SK-MEL-5 (cell line): Measurements from ENCODE around the gene MND1. TPM values are rescaled to one million over a fixed set of nuclear protein-coding genes. Genes with fewer than 3 reads are reported as not detected.
A peak's percentile ranks its signal among the peaks of the same experiment; 100 is the strongest.

ENCODE experiments used
- DNase-seq: peaks from one replicate; pipeline ENCODE4 v3.0.0-alpha.2; 2016; ENCODE audit warnings: low read depth, low spot score
- in situ Hi-C: cut with HindIII; loops from 2 replicates; pipeline ENCODE4 v1.10.0; 2016; ENCODE audit warnings: low sequenced_read_pairs, high pct_unique_total_duplicates, low pct_unique_long_range_greater_than_20kb
- polyA plus RNA-seq, 2 experiments: library from polyadenylated mRNA; depleted of rRNA; stranded (reverse); fragments of >200 nt; gene quantifications; 2 replicates each; pipeline ENCODE4 v1.2.3, GENCODE V29; 2015
- total RNA-seq: library from RNA; depleted of rRNA; stranded (reverse); fragments of >200 nt; shearing (Covaris generic); gene quantifications from 2 replicates; pipeline ENCODE4 v1.2.3, GENCODE V29; 2014; rRNA removed

Gene MND1
- 12.3 and 13.7 TPM in 2 replicates for total RNA-seq
- polyA plus RNA-seq (2015; cell fraction: cytosol; rRNA removed) = 10.7 and 12.3 TPM in 2 replicates
- polyA plus RNA-seq (2015; cell fraction: nucleus; rRNA removed) = 5.8 and 8.4 TPM in 2 replicates

- peak; percentile 79 for DNase-seq
- in situ Hi-C loops = no loop called here
Measured at GRCh38 chr4:153344131-153345011, at the start of gene MND1. MND1 (plus strand) TSS chr4:153344688; CDS start chr4:153344738, 50 bp downstream.

GRCh38 chr4:153295131-153295755 lies 49.2 kb upstream of the MND1 start:
- no peak for DNase-seq
- in situ Hi-C loops = no loop called here

DNA sequence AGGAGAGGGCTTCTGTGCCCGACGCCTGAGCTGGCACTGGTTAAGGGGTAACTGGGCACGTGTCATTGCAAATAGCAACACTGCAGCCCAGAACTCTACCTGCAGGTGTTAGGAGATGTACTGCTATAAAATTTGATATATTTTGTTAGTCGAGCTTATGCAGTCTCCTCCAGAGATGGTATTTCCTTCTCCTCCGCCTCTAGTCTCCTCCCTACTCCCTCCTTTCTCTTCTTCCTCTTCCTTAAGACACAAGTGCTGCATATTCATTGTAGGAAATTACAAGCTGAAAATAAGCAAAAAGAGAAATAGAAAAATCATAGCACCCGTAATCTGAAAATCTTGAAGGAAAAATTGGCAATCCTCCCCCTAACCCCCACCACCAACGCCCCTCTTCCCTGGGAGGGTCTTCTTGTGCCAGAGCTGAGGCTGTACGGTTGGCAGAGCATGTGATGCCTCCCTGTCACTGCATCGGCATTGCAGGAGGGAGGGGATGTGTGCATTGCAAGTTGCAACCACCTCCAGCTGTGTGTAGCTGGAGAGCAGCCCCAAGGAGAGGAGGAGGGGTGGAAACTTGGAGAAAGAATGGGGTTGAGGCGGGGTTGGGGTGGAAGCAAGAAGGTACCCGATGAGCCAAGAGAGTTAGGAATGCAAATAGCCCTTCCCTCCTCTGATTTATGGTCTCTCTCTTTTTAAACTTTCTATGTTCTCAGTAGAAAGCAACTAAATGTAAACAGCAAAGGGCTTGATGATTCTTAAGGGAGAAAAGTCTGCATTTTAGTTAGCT lies 48.3 kb upstream of the MND1 start:
- in situ Hi-C loops = no loop called here
- DNase-seq = no peak

DNA sequence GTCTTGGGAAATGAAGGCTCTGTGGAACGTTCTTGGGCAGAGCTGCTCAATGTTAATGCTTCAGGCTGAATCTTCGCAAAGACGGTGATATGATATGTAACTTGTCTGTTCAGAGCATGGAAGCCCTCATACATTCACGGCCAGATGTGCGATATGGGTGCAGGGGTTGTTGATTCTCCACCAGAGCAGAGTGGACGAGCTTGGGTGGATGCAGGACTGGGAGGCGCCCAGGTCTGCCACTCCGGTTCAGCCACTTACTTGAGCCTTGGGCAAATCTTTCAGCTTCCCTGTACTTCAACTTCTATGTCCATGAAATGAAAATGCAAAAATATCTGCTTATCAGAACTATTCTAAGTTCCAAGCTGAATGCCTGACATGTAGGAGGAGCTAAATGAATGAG lies 47.4 kb upstream of the MND1 start:
- in situ Hi-C loops = no loop called here
- DNase-seq = no peak

DNA sequence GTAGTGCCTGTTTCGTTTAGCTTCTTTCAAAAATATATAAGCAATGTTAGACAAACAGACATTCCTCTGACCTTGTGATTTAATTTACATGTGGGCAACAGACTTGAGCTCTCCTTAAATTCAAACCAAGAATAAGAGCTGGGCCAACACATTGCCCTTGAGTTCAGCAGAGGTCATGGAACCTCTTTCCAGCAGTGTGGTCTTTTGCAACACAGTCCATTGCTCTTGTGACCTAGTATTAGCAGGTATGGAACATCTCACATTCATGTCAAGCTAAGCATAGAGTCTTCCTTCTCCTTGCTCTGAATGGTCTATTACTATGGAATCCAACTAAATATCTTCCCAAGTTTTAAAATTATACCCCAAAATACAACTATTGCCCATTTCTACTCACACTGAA lies 33.7 kb upstream of the MND1 start:
- no peak for DNase-seq
- in situ Hi-C loops = no loop called here

- DNase-seq = no peak
- in situ Hi-C loops = no loop called here
Measured at GRCh38 chr4:153314915-153315314, 29.6 kb upstream of the MND1 start.

GRCh38 chr4:153318696-153319320 lies 25.7 kb upstream of the MND1 start:
- DNase-seq = peak; percentile 63
- in situ Hi-C loops = no loop called here

GRCh38 chr4:153322791-153323190 lies 21.7 kb upstream of the MND1 start:
- in situ Hi-C loops = no loop called here
- DNase-seq = no peak

DNA sequence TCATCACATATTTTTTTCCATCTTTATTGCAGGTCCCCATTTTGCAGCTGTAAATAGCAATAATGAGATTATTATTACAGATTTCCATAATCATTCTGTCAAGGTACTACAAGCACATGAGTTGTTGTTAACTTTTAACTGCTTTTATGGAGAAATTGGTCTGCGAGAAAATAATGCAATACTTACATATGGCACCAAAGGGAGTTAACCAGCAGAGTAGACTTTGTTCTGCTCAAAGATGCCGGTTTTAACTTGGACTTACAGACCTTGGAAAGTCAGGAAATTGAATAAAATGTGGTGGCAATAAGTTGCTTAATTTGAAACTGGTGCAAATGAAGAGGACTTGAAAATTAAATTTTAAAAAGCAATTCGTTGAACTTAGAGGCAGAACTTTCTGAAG lies 20.4 kb upstream of the MND1 start:
- in situ Hi-C loops = no loop called here

DNA sequence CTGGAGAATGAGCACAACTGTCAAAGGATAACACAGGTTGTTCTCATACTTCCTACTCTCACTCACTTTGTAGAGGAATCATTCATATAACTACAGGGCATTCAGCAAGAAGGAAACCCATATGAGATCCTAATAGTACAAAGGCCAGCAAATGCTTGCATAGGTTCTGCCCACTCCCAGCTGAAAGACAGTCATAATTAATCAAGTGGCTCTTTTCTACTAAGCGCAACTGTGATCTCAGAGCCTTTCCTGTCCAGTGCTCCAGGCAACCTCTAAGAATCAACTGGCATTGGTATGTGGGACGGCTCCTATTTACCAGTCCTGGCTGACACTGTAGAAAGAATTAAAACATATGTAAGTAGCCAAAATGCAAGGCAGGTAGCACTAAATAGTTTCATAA lies 18.9 kb upstream of the MND1 start:
- in situ Hi-C loops = no loop called here
- no peak for DNase-seq

More for the DNA sequence above, 20.4 kb upstream of the MND1 start:
- DNase-seq = no peak

- DNase-seq = no peak
- in situ Hi-C loops = no loop called here
Measured at GRCh38 chr4:153326513-153326912, 18.0 kb upstream of the MND1 start.

GRCh38 chr4:153327247-153327646 lies 17.2 kb upstream of the MND1 start:
- in situ Hi-C loops = no loop called here
- DNase-seq = no peak

DNA sequence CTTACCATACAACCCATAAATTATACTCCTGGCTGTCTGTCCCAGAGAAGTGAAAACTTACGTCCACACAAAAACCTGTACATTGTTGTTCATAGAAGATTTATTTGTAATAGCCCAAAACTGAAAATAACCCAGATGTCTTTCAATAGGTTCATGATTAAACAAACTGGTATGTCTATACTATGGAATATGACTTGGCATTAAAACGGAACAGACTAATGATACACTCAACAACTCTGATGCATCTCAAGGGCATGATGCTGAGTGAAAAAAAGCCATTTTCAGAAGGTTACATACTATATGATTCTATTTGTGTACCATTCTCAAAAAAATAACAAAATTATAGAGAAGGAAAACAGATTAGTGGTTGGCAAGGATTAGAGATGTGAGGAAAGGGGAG lies 11.6 kb upstream of the MND1 start:
- DNase-seq = no peak
- in situ Hi-C loops = no loop called here

DNA sequence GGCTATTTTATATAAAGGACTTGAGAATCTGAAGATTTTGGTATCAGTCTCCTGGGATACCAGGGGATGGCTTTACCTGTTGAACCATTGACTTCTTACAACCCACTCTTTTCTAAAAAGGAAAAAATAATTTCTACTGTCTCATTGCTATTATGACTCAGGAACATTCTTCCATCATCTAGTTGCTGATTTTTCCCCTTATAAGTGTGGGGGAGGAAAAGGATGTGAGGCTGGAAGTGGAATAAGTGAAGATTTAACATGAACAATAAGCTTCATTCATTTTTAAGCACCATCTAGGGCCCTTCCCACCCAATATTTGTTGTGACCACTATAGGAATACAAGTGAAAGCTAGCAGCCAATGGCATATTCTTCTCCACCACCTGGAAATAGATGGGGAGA lies 10.6 kb upstream of the MND1 start:
- DNase-seq = no peak
- in situ Hi-C loops = no loop called here

DNA sequence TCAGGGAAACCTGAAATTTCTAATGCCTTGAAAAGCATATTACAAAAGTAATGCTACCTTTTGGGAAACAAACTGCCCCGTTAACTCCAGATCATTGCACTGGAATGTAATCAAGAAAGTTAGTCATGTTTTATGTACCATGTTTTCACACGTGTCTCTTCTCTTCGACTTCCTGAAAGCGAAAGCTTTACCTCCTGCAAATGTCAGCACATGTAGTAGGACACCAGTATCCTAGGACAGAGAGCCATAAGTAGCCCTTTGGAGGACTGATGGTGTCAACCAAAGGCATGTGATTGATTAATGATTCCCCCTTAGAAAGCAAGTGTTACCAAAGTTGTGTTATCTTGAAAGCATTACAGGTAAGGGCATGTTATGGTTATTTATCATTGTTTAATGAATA lies 8.8 kb upstream of the MND1 start:
- no peak for DNase-seq
- in situ Hi-C loops = no loop called here

DNA sequence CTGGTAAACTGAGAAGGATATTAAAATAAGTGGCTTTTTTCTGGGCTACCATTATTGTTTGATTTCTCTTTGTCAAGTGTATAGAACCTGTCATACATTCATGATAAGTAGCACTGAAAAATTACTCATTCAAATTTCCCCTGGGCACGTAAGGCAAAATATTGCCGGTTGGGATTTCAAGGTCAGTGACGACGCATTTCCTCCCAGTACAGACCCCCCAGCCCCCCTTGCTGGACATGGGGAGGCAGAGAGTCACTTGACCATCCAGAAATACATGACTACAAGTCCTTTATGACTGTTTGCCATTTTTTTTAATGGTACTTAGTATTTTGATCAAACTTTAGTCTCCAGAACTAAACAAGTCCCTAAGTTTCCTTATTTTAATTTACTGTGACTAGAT lies 6.8 kb upstream of the MND1 start:
- DNase-seq = no peak
- in situ Hi-C loops = no loop called here

- DNase-seq = peak; percentile 70
- in situ Hi-C loops = no loop called here
Measured at GRCh38 chr4:153341575-153342090, 2.9 kb upstream of the MND1 start.
